GM21526 (cell line): ENCODE data around the gene OXT.
A peak's percentile ranks its signal among the peaks of the same experiment; 100 is the strongest.
"Not testable (repeated sequence)": the region's sequence is repeated elsewhere in the genome, so short reads cannot be mapped to it uniquely, and the experiment has no call there.

ENCODE experiments used
- ATAC-seq: cut with Tn5 transposase; IDR thresholded peaks from one replicate; pipeline ENCODE4 v1.9.1; 2021; ENCODE audit warnings: moderate library complexity; ENCODE audit not compliant: unreplicated experiment, low FRiP score

Gene OXT

GRCh38 chr20:3071610-3072529 is at the start of gene OXT:
Gene OXT, plus strand, starts transcription at chr20:3071620. Its CDS starts 36 bp downstream, at chr20:3071656.
- ATAC-seq = no peak

- ATAC-seq = no peak
Measured at GRCh38 chr20:3021777-3022176, 49.6 kb upstream of the OXT start.

- ATAC-seq = not testable (repeated sequence)
Measured at GRCh38 chr20:3022559-3023490, 48.6 kb upstream of the OXT start.

GRCh38 chr20:3027987-3028386 is 43.4 kb upstream of the OXT start:
- ATAC-seq = no peak

- ATAC-seq = no peak
Measured at GRCh38 chr20:3031524-3032147, 39.8 kb upstream of the OXT start.

- no peak for ATAC-seq
Measured at GRCh38 chr20:3032624-3033023, 38.8 kb upstream of the OXT start.

GRCh38 chr20:3037654-3038053 is 33.8 kb upstream of the OXT start:
- ATAC-seq = no peak

- no peak for ATAC-seq
Measured at GRCh38 chr20:3038454-3038853, 33.0 kb upstream of the OXT start.

GRCh38 chr20:3039426-3039825 is 32.0 kb upstream of the OXT start:
- ATAC-seq = no peak

GRCh38 chr20:3040086-3040485 is 31.3 kb upstream of the OXT start:
- no peak for ATAC-seq

GRCh38 chr20:3041854-3042409 is 29.5 kb upstream of the OXT start:
- ATAC-seq = no peak

- ATAC-seq = no peak
Measured at GRCh38 chr20:3042625-3043024, 28.8 kb upstream of the OXT start.

GRCh38 chr20:3043322-3043721 is 28.1 kb upstream of the OXT start, which contains the start of gene GNRH2:
Gene GNRH2, plus strand, starts transcription at chr20:3043622. Its CDS starts 793 bp downstream, at chr20:3044415.
- no peak for ATAC-seq

GRCh38 chr20:3044336-3044965 is 27.0 kb upstream of the OXT start:
- ATAC-seq = no peak

GRCh38 chr20:3045042-3045815 is 26.2 kb upstream of the OXT start:
- peak; percentile 42 for ATAC-seq

GRCh38 chr20:3045816-3046676 is 25.4 kb upstream of the OXT start, which contains the start of gene MRPS26:
Gene MRPS26, plus strand, starts transcription at chr20:3046052. Its CDS starts 17 bp downstream, at chr20:3046069.
- peak; percentile 80 for ATAC-seq

GRCh38 chr20:3046677-3047462 is 24.6 kb upstream of the OXT start:
- no peak for ATAC-seq
